Measurements from ENCODE around the gene CDKN2A.

DNA sequence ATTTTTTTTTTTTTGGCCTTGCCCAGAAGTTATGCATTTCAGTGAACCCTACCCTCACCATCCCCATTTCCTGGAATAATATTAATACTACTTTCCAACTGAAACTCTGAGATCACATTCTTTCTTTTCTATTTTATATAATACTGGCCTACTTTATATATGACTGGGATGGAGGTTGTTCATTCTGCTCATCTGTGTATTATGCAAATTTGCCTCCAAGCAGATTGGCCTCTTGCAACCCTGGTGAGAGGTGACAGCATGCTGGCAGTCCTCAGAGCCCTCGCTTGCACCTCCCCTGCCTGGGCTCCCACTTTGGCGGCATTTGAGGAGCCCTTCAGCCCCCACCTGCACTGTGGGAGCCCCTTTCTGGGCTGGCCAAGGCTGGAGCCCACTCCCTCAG is 35.4 kb downstream of the CDKN2A start:
- no peak for TF ChIP-seq EZH2phosphoT487 (IDR thresholded peaks at IDR 0.05; ENCODE audit: borderline replicate concordance, low read length)
- TF ChIP-seq, protein P1, sequence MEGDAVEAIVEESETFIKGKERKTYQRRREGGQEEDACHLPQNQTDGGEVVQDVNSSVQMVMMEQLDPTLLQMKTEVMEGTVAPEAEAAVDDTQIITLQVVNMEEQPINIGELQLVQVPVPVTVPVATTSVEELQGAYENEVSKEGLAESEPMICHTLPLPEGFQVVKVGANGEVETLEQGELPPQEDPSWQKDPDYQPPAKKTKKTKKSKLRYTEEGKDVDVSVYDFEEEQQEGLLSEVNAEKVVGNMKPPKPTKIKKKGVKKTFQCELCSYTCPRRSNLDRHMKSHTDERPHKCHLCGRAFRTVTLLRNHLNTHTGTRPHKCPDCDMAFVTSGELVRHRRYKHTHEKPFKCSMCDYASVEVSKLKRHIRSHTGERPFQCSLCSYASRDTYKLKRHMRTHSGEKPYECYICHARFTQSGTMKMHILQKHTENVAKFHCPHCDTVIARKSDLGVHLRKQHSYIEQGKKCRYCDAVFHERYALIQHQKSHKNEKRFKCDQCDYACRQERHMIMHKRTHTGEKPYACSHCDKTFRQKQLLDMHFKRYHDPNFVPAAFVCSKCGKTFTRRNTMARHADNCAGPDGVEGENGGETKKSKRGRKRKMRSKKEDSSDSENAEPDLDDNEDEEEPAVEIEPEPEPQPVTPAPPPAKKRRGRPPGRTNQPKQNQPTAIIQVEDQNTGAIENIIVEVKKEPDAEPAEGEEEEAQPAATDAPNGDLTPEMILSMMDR (conservative IDR thresholded peaks at IDR 0.05; ENCODE audit: low read depth, low read length), result no peak
